ENCODE results near the gene COMP. TPM values are rescaled to one million over a fixed set of nuclear protein-coding genes. Genes with fewer than 3 reads are reported as not detected.

The COMP gene
- total RNA-seq, 1 experiment from 2014 or later, result 0.69 TPM

GRCh38 chr19:18783958-18784785, 6.9 kb downstream of the COMP start:
- Histone ChIP-seq H3K4me3 (ENCODE audit: low read depth in 2 of 2, low read length in 2 of 2) (no peak overlapping the region), H3K27me3 (ENCODE audit: control insufficient read depth, insufficient read depth, low read length) (no peaks in the 10 kb centered on the region; the same call in 1 of the 2 replicates), H3K27ac (ENCODE audit: low read length) (no peak overlapping the region), H3K9me3 (ENCODE audit: control insufficient read depth, insufficient read depth, low read depth, low read length) (no peaks in the 10 kb centered on the region), H3K36me3 (ENCODE audit: control insufficient read depth, insufficient read depth, low read length) (no peaks in the 10 kb centered on the region), H3K4me1 (ENCODE audit: control insufficient read depth, insufficient read depth, low read length) (no peaks in the 10 kb centered on the region)
- POLR2A ChIA-PET, result no interaction called here
- intact Hi-C loops (cut with micrococcal nuclease; ENCODE audit: unreplicated experiment), result loop anchor here (10.0 kb wide), 1 partner anchor 61 kb away; no protein-coding TSS in a partner anchor
- no peak for TF ChIP-seq CTCF (IDR thresholded peaks at IDR 0.05)
- no peak for TF ChIP-seq TCF7L2 (IDR thresholded peaks at IDR 0.05; ENCODE audit: low read depth, low read length)
- TF ChIP-seq REST (IDR thresholded peaks at IDR 0.05; ENCODE audit: insufficient read depth in 1 of 2, low read depth in 2 of 2, low read length in 1 of 2), result no peak
- BruUV-seq (replicated peaks), result no TSS peak
- in situ Hi-C loops (cut with HindIII; ENCODE audit: low pct_unique_long_range_greater_than_20kb, low sequenced_read_pairs), result no loop called here
- ATAC-seq, result no peak
- CTCF ChIA-PET, result no interaction called here
- no peak for DNase-seq (ENCODE audit: low read depth, low spot score)

- Histone ChIP-seq H3K36me3 (ENCODE audit: control insufficient read depth, insufficient read depth, low read length) (no peaks in the 10 kb centered on the region), H3K9me3 (ENCODE audit: control insufficient read depth, insufficient read depth, low read depth, low read length) (no peaks in the 10 kb centered on the region), H3K27me3 (ENCODE audit: control insufficient read depth, insufficient read depth, low read length) (no peaks in the 10 kb centered on the region), H3K4me3 (ENCODE audit: low read depth in 2 of 2, low read length in 2 of 2) (no peak overlapping the region), H3K27ac (ENCODE audit: low read length) (no peak overlapping the region), H3K4me1 (ENCODE audit: control insufficient read depth, insufficient read depth, low read length) (no peaks in the 10 kb centered on the region)
- ATAC-seq (no peak), DNase-seq (ENCODE audit: low read depth, low spot score) (no peak)
- CTCF ChIA-PET, result no interaction called here
- no TSS peak for BruUV-seq (replicated peaks)
- in situ Hi-C loops (cut with HindIII; ENCODE audit: low pct_unique_long_range_greater_than_20kb, low sequenced_read_pairs) (no loop called here), intact Hi-C loops (cut with micrococcal nuclease; ENCODE audit: unreplicated experiment) (loop anchor here (10.0 kb wide), 1 partner anchor 62 kb away; no protein-coding TSS in a partner anchor)
- POLR2A ChIA-PET, result no interaction called here
- TF ChIP-seq SIN3A (IDR thresholded peaks at IDR 0.05; ENCODE audit: borderline replicate concordance, insufficient read depth, low read depth, low read length) (no peak), REST (IDR thresholded peaks at IDR 0.05; ENCODE audit: insufficient read depth in 1 of 2, low read depth in 2 of 2, low read length in 1 of 2) (no peak), POLR2AphosphoS5 (IDR thresholded peaks at IDR 0.05; ENCODE audit: low read depth, low read length) (no peak), CTCF (IDR thresholded peaks at IDR 0.05) (no peak), TCF7L2 (IDR thresholded peaks at IDR 0.05; ENCODE audit: low read depth, low read length) (no peak)
Observed at GRCh38 chr19:18782559-18783225, 8.4 kb downstream of the COMP start.
